Adipocyte (in vitro differentiated cells): ENCODE measurements around the gene ELMO1.

ENCODE experiments used
- DNase-seq: peaks from one replicate; pipeline ENCODE4 v3.0.0-alpha.2; 2015; ENCODE audit warnings: low read depth
- H3K27me3 ChIP-seq: replicated peaks from 2 replicates; pipeline ENCODE4 v1.7.0; 2013; ENCODE audit warnings: mild to moderate bottlenecking, low read length, moderate library complexity; ENCODE audit not compliant: control insufficient read depth, insufficient read depth
- H3K36me3 ChIP-seq: 2 replicates; pipeline ENCODE4 v1.7.0; 2013; ENCODE audit warnings: low read length, mild to moderate bottlenecking, moderate library complexity; ENCODE audit not compliant: control insufficient read depth, insufficient read depth, severe bottlenecking
- H3K4me1 ChIP-seq: 2 replicates; pipeline ENCODE4 v1.7.0; 2013; ENCODE audit warnings: mild to moderate bottlenecking, low read length, moderate library complexity; ENCODE audit not compliant: control insufficient read depth, insufficient read depth
- H3K4me3 ChIP-seq: 2 replicates; pipeline ENCODE4 v1.7.0; 2013; ENCODE audit warnings: mild to moderate bottlenecking, low read length, moderate library complexity
- H3K9ac ChIP-seq: 2 replicates; pipeline ENCODE4 v1.7.0; 2013; ENCODE audit warnings: mild to moderate bottlenecking, low read length, moderate library complexity
- H3K9me3 ChIP-seq: 2 replicates; pipeline ENCODE4 v1.7.0; 2013; ENCODE audit warnings: mild to moderate bottlenecking, low read length, moderate library complexity; ENCODE audit not compliant: control insufficient read depth

The ELMO1 gene

DNA sequence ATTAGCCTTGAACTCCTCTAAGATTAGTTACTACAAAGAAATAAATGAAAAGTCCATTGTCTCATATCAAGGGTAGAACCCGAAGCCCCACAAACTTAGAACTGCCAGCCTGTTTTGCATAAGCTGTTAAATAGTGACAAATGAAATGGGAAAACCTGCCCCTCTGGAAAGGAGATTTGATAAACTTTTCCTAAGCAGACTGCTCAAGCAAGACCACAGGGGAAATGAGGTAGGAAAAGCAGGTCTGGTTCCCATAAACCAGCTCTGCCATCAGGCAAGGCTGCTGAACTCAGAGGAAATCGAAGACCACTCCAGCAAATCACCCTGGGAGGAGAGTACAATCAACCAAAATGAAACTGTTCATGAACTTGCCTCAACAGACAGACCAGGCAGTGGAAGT, 542.8 kb downstream of the ELMO1 start:
- Histone ChIP-seq H3K27me3 (no peaks in the 10 kb centered on the region), H3K36me3 (no peaks in the 10 kb centered on the region), H3K4me1 (no peaks in the 10 kb centered on the region), H3K9me3 (no peaks in the 10 kb centered on the region), H3K4me3 (no peak overlapping the region), H3K9ac (no peak overlapping the region)
- no peak for DNase-seq

DNA sequence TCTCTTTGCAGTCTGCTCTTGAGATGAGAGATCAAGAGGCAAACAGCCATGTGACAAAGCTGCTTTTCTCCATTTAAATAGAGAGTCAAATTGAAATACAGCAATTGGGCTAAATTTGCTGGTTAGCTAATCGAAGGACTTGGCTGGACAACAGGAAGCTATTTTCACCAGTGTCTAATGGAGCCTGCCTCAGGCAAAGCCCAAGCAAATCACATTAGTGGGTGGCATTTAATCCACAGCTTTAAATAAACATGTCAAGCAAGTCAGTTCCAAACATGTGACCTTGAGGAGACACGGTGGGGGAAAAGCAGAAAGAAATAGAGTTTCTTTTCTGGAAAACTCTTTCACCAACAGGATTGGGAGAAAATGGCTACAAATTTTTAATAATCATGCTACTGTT, 543.9 kb downstream of the ELMO1 start:
- Histone ChIP-seq H3K4me1 (no peaks in the 10 kb centered on the region), H3K27me3 (no peaks in the 10 kb centered on the region), H3K4me3 (no peak overlapping the region), H3K9ac (no peak overlapping the region), H3K9me3 (no peaks in the 10 kb centered on the region), H3K36me3 (no peaks in the 10 kb centered on the region)
- DNase-seq, result no peak

- Histone ChIP-seq H3K4me3 (no peak overlapping the region), H3K4me1 (no peaks in the 10 kb centered on the region), H3K36me3 (no peaks in the 10 kb centered on the region), H3K27me3 (no peaks in the 10 kb centered on the region), H3K9me3 (peaks cover 3% of the 10 kb centered on the region), H3K9ac (no peak overlapping the region)
- no peak for DNase-seq
Observed at GRCh38 chr7:36904101-36904500, 544.6 kb downstream of the ELMO1 start.

- no peaks in the 10 kb centered on the region for H3K36me3 ChIP-seq
- no peaks in the 10 kb centered on the region for H3K4me1 ChIP-seq
- H3K9me3 ChIP-seq, result peaks cover 5% of the 10 kb centered on the region
- DNase-seq, result no peak
- H3K9ac ChIP-seq, result no peak overlapping the region
- no peaks in the 10 kb centered on the region for H3K27me3 ChIP-seq
- no peak overlapping the region for H3K4me3 ChIP-seq
Observed at GRCh38 chr7:36900988-36901710, 547.5 kb downstream of the ELMO1 start.

- H3K4me3 ChIP-seq, result no peak overlapping the region
- H3K4me1 ChIP-seq, result no peaks in the 10 kb centered on the region
- no peaks in the 10 kb centered on the region for H3K27me3 ChIP-seq
- no peak overlapping the region for H3K9ac ChIP-seq
- no peak for DNase-seq
- peaks cover 5% of the 10 kb centered on the region for H3K9me3 ChIP-seq
- H3K36me3 ChIP-seq, result no peaks in the 10 kb centered on the region
Observed at GRCh38 chr7:36898186-36898585, 550.5 kb downstream of the ELMO1 start.

GRCh38 chr7:36896956-36897590, 551.6 kb downstream of the ELMO1 start:
- Histone ChIP-seq H3K9me3 (peaks cover 5% of the 10 kb centered on the region), H3K4me1 (no peaks in the 10 kb centered on the region), H3K4me3 (no peak overlapping the region), H3K36me3 (no peaks in the 10 kb centered on the region), H3K27me3 (no peaks in the 10 kb centered on the region), H3K9ac (no peak overlapping the region)
- DNase-seq, result no peak

- H3K9me3 ChIP-seq, result peaks cover 5% of the 10 kb centered on the region
- H3K4me3 ChIP-seq, result no peak overlapping the region
- no peaks in the 10 kb centered on the region for H3K4me1 ChIP-seq
- no peak for DNase-seq
- H3K27me3 ChIP-seq, result no peaks in the 10 kb centered on the region
- no peaks in the 10 kb centered on the region for H3K36me3 ChIP-seq
- H3K9ac ChIP-seq, result no peak overlapping the region
Observed at GRCh38 chr7:36896418-36896817, 552.2 kb downstream of the ELMO1 start.

- peaks cover 5% of the 10 kb centered on the region for H3K9me3 ChIP-seq
- no peak overlapping the region for H3K4me3 ChIP-seq
- no peak for DNase-seq
- H3K36me3 ChIP-seq, result no peaks in the 10 kb centered on the region
- H3K9ac ChIP-seq, result no peak overlapping the region
- H3K4me1 ChIP-seq, result no peaks in the 10 kb centered on the region
- no peaks in the 10 kb centered on the region for H3K27me3 ChIP-seq
Observed at GRCh38 chr7:36895192-36895591, 553.5 kb downstream of the ELMO1 start.

DNA sequence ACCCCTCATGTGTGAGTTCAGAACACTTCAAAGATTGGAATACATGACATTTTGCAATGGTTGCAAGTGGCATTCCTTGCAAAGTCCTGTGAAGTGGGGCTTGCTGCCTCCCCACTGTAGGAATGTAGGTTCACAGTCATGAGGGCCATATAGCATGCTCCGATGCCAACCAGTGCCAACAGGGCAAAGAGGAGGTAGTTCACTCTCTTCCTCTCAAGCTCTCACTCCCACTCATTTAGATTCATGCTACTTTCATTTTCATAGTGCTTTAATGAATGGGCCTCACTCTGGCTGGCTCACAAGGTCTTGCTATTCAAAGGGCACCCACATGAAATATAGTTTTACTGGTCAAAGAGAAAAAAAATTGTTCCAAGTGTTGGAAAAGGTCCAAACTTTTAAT, 554.5 kb downstream of the ELMO1 start:
- H3K9ac ChIP-seq, result no peak overlapping the region
- H3K4me1 ChIP-seq, result no peaks in the 10 kb centered on the region
- DNase-seq, result no peak
- H3K36me3 ChIP-seq, result no peaks in the 10 kb centered on the region
- peaks cover 3% of the 10 kb centered on the region for H3K9me3 ChIP-seq
- H3K27me3 ChIP-seq, result no peaks in the 10 kb centered on the region
- no peak overlapping the region for H3K4me3 ChIP-seq

GRCh38 chr7:36889182-36889581, 559.5 kb downstream of the ELMO1 start:
- DNase-seq, result no peak
- no peaks in the 10 kb centered on the region for H3K4me1 ChIP-seq
- H3K9ac ChIP-seq, result no peak overlapping the region
- H3K4me3 ChIP-seq, result no peak overlapping the region
- no peaks in the 10 kb centered on the region for H3K9me3 ChIP-seq
- no peaks in the 10 kb centered on the region for H3K27me3 ChIP-seq
- no peaks in the 10 kb centered on the region for H3K36me3 ChIP-seq

DNA sequence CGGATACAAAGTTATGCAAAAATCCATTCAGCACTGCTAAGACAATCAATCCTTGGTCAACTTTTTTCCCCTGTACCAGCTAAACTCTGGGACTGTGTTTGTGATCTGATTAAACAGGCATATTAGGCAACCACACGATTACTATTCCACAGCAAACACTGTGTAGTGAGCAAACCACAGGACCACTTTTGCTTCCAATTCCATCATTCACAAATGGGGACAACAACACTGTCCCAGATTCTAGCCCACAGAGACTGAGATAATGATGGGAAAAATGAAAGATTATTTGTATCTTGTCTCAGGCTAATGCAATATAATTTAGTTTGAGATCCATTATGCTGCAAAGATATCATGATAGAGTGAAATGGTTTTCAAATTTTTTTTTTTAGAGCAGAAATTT, 560.7 kb downstream of the ELMO1 start:
- Histone ChIP-seq H3K9me3 (no peaks in the 10 kb centered on the region), H3K36me3 (no peaks in the 10 kb centered on the region), H3K4me1 (no peaks in the 10 kb centered on the region)

DNA sequence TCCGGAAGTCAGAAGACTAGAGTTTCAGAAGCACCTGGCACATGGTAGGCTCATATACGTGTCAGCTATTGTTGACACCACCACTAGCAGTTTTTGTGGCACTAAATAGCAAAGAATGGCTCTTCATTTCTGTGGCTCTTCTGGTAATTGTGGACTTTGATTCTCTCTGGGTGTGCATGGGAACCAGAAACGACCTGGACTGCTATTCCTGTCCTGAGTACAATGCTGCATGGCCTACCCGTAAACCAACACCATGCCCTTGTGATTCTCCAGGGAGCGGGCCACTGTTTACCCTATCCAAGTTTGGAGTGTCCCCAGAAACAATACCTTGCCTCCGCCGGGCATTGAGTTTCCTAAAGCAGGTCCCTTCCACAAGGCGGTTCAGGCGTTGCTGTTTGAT, 561.4 kb downstream of the ELMO1 start:
- Histone ChIP-seq H3K4me1 (no peaks in the 10 kb centered on the region), H3K36me3 (no peaks in the 10 kb centered on the region), H3K4me3 (no peak overlapping the region), H3K9me3 (no peaks in the 10 kb centered on the region), H3K9ac (no peak overlapping the region), H3K27me3 (no peaks in the 10 kb centered on the region)
- no peak for DNase-seq

More for the DNA sequence above, 560.7 kb downstream of the ELMO1 start:
- H3K9ac ChIP-seq, result no peak overlapping the region
- no peak for DNase-seq
- no peaks in the 10 kb centered on the region for H3K27me3 ChIP-seq
- no peak overlapping the region for H3K4me3 ChIP-seq
